NAMALWA (cell line): ENCODE data around the gene TARDBP.
"Not testable (repeated sequence)": the region's sequence is repeated elsewhere in the genome, so short reads cannot be mapped to it uniquely, and the experiment has no call there.

Source experiments
- DNase-seq: peaks from one replicate; pipeline ENCODE4 v3.0.0-alpha.2; 2015; ENCODE audit warnings: low spot score

The TARDBP gene

DNA sequence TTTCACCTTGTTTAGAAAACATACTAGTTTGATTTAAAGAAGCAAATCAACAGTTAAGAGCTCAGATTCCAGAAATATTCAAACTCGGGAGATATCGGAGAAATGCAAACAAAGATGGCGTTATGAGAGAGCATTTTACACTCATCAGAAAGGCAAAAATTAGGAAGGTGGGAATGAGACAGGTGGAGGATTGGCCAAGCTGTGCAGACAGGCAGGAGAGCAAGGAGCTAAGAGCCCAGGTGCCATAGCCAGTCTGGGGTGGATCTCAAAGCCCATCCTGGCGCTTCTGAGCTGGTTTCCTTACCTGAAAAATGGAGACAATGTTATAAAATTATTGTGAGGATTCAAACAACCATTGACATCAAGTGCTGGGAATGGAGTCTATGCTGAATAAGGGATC is 19.6 kb upstream of the TARDBP start:
- DNase-seq: no peak

DNA sequence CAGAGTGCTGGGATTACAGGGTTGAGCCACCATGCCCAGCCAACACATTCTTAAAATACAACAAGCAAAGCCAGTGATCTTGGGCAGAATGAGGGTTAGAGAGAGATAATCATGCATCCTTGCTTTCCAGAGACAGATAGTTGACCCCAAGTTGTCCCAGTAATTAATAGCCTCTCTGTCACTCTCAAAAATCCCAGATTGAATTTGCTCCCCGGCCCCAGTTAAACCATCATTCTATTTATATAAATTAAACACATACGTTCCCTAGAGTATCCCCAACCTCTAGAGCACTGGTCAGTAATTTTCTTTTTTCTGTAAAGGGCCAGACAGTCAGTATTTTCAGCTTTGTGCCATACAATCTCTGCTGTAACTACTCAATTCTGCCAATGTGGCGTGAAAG is 16.4 kb upstream of the TARDBP start:
- no peak for DNase-seq

DNA sequence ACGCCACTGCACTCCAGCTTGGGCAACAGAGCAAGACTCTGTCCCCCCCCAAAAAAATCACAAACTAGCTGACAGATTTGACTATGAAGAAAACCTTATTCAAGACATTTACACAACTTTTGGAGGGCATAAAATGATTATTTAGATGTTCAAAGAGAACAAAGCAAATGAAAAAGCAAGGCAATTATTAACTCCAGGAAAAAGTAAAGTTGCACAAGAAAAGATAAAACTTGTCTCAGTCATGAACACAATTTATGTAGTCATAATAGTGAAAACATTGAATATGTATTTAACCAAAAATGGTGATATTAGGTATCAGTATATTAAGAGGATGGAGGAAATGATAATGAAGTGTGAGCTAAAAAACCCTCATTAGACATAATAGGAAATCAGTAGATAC is 11.9 kb upstream of the TARDBP start:
- no peak for DNase-seq

DNA sequence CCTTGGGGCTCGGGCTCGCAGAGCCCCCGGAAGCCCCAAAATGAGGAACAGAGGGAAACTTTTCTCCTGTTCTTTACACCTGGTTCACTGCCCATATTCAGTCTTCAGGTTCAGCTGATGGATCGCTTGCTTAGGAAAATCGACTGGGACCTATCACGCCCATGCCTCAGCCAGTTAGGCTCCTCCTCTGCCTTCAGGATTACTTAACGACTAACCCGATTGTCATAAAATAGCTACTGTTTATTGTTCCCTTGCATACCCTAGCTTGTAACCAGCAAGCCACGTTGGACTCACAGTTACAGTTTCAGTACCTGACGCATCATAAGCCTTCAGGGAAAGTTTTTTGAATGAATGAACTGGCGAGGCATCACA is 692 bp downstream of the TARDBP start:
- no peak for DNase-seq

DNA sequence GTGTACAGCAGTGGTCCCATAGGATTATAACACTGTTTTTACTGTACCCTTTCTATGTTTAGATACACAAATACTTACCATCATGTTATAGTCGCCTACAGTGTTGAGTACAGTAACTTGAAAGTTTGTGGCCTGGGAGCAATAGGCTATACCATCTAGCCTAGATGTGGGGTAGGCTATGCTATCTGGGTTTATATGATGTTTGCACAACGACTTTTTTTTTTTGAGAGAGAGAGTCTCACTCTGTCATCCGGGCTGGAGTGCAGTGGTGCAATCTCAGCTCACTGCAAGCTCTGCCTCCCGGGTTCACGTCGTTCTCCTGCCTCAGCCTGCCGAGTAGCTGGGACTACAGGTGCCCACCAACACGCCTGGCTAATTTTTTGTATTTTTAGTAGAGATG is 6.9 kb downstream of the TARDBP start:
- not testable (repeated sequence) for DNase-seq

DNA sequence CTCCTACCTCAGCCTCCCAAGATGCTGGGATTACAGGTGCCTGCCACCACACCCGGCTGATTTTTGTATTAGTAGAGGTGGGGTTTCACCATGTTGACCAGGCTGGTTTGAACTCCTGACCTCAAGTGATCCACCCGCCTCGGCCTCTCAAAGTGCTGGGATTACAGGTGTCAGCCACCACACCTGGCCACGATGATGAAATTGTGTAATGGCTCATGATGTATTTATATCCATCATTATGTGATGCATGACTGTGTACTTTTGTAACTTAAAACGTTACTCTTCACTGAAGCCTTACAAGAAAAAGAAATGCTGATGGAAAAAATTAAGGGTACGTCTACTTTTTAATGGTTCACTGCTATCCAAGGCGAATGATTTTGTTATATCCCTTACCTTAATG is 7.5 kb downstream of the TARDBP start:
- DNase-seq: no peak

DNA sequence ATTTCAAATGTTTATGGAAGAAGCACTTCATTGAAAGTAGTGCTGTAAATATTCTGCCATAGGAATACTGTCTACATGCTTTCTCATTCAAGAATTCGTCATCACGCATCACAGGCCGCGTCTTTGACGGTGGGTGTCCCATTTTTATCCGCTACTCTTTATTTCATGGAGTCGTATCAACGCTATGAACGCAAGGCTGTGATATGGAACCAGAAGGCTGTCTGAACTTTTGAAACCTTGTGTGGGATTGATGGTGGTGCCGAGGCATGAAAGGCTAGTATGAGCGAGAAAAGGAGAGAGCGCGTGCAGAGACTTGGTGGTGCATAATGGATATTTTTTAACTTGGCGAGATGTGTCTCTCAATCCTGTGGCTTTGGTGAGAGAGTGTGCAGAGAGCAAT is 10.7 kb downstream of the TARDBP start:
- no peak for DNase-seq

DNA sequence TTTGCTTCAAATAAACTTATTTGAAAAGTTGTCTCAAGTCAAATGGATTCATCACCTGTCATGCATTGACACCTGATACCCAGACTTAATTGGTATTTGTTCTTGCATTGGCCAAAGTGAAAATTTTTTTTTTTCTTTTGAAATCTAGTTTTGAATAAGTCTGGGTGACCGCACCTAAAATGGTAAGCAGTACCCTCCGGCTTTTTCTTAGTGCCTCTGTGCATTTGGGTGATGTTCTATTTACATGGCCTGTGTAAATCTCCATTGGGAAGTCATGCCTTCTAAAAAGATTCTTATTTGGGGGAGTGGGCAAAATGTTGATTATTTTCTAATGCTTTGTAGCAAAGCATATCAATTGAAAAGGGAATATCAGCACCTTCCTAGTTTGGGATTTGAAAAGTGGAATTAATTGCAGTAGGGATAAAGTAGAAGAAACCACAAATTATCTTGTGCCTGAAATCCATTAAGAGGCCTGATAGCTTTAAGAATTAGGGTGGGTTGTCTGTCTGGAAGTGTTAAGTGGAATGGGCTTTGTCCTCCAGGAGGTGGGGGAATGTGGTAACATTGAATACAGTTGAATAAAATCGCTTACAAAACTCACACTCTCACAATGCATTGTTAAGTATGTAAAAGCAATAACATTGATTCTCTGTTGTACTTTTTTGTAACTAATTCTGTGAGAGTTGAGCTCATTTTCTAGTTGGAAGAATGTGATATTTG is 11.9 kb downstream of the TARDBP start:
- DNase-seq: no peak

DNA sequence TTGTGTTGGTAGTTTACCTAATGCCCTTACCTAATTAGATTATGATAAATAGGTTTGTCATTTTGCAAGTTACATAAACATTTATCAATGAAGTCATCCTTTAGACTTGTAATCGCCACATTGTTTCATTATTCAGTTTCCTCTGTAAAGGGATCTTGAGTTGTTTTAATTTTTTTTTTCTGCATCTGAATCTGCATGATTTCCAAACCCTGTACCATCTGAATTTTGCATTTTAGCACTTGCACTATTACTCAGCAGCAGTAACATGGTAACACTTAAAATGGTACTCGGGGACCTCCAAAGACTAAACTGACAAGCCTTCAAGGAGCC is 12.4 kb downstream of the TARDBP start:
- DNase-seq: no peak

DNA sequence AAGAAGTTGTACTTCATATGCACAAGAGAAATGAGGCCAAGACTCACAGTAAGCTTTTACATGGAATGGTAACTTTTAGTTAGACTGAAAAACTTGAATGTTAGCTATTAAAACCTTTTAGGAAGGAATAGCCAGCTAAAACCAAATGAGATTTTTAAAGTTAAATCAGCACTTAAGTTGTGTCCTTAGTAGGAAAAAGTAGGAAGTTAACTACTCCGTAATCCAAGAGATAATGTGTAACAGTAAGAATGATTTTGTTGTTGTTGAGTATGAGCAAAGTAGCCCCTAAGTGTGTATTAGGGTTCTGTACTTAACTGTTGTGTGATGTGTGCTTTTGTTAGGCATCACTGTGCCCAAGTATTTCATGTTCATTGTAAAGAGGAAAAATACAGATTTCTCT is 13.2 kb downstream of the TARDBP start:
- DNase-seq: no peak

DNA sequence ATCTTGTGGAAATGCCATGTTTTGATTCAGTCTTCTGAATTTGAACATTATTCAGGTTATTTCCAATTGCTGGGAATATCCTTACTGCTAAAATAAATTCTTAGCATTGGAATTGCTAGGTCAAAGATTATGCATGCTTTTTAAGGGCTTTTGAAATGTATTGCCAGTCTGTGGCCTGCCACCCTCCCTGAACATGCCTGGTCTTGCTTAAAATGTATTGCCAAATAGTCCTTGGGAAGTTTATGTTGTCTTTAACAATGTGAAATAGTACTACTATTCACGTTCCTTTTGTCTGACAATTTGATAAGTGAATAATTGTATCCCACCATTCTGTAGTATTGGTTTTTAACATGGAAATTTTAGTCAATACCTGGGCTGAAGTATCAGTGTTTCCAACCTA is 13.6 kb downstream of the TARDBP start:
- DNase-seq: no peak

DNA sequence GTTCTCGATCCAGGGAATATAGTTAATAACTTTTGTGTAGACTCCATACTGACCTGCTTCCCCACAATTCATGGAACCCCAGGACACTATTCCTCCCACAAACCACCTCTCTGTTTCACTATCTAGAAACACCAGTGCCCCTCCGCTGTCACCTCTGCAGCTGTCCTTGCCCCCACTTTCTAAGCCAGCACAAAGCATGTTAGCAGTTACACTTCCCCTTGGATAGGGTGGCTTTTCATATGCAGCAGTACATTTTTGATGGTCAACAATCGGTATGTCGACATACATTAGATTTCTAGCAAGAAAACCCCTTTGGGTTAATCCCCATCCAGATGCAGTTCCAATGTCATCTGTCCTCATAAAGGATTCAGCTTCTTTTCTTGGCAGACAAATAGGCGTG is 14.4 kb downstream of the TARDBP start:
- no peak for DNase-seq

DNA sequence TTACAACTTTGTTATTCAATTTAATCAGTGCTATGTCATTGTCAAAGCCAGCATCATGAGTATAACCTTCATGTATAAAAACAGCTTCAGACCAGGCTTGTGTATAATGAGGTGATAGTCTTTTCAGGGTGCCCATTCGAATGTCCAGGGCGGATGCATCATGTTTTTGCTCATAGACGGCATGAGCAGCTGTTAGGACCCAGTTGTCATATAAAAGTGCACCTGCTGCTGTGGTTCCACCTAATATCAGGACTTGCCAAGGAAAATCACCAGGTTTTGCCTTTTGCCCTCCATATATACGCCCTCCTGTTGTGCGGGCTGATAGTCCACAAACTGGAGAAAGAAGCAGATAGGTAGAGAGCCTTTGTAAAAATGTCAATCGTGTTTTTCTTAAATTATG is 14.9 kb downstream of the TARDBP start:
- no peak for DNase-seq

DNA sequence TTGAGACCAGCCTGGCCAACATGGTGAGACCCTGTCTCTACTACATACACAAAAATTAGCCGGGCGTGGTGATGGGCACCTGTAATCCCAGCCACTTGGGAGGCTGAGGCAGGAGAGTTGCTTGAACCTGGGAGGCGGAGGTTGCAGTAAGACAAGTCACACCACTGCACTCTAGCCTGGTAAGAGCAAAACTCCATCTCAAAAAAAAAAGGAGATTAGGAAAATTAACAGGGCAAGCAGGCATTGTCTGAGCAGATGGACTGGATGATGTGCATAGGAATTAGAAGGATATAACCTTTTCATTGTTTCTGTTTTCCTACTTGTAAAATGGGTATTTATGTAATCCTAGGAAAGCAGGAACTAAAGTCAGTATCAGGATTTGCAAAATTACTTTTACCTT is 15.6 kb downstream of the TARDBP start:
- DNase-seq: no peak

DNA sequence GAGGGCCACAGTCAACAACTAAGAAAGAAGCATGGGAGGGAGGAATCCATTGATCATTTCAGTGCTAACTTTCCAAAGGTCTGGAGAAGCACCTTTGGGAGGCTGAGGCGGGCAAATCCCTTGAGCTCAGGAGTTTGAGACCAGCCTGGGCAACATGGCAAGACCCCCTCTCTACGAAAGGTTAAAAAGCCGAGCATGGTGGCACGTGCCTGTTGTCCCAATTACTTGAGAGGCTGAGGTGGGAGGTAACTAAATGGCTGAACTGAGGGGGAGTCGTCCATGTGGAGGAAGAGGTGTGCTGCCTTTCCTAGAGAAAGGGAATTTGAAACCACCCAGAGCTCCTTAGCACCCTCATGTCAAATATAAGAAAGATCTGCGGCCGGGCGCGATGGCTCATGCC is 18.4 kb downstream of the TARDBP start:
- no peak for DNase-seq

DNA sequence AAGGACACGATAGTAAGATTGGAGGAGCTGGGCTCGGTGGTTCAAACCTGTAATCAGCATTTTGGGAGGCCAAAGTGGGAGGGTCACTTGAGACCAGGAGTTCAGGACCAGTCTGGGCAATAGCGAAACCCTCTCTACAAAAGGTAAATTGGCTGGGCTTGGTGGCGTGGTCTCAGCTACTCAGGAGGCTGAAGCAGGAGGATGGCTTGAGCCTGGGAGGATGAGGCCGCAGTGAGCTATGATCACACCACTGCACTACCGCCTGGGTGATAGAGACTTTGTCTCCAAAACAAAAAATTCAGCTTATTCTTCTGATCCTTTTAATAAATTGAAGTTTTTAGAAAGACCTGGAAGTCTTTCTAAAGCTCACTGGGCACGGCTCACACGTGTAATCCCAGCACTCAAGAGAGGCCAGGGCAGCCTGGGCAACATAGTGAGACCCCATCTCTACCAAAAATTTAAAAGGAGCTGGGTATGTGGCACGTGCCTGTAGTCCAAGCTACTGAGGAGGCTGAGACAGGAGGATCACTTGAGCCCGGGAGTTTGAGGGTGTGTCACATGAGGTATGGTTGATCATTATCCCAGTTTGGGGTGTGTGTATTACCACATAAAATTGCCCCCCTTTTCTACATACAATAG is 19.3 kb downstream of the TARDBP start:
- DNase-seq: no peak

DNA sequence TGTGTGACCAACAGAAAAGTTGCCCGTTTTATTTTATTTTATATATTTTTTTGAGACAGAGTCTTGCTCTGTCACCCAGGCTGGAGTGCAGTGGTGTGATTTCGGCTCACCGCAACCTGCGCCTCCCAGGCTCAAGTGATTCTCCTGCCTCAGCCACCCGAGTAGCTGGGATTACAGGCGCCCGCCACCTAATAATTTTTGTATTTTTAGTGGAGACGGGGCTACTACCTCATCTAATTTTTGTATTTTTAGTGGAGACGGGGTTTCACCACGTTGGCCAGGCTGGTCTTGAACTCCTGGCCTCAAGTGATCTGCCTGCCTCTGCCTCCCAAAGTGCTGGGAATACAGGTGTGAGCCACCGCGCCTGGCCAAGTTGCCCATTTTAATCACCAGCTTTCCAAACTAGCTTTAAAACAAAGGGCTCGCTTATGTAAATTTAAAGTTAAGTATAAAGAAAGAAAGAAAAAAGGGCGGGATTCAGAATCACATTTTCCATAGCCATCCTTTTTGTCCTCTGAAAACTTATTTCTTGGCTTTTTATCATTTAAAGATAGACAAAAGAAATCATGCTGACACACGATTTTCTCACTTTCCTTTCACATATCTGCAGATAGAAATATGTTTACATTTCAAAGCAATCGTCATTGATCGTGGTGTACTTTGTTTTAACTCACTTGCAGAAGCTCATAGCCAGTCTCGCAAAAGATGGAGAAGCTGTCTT is 24.7 kb downstream of the TARDBP start:
- DNase-seq: not testable (repeated sequence)

DNA sequence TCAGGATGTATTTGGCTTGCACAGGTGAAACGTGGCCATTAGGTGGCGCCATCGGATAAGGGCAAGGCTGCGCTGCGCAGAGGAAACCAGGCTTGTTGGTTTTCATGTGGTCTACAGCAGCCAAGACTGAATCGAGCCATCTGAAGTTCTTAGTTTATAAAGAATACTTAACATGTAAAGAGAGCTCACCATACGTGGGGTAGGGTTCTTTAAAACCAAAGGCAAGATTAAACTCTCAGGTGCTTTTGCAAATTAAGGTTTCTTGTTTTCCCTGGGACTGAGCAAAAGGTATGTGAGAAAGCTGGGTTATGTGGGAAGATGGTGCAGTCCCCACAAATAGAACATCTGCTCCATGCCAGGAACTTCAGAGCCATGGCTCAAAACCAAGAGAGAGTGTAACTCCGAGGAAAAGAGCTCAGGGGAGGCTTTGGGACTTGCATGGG is 25.3 kb downstream of the TARDBP start:
- peak; percentile 96 for DNase-seq

DNA sequence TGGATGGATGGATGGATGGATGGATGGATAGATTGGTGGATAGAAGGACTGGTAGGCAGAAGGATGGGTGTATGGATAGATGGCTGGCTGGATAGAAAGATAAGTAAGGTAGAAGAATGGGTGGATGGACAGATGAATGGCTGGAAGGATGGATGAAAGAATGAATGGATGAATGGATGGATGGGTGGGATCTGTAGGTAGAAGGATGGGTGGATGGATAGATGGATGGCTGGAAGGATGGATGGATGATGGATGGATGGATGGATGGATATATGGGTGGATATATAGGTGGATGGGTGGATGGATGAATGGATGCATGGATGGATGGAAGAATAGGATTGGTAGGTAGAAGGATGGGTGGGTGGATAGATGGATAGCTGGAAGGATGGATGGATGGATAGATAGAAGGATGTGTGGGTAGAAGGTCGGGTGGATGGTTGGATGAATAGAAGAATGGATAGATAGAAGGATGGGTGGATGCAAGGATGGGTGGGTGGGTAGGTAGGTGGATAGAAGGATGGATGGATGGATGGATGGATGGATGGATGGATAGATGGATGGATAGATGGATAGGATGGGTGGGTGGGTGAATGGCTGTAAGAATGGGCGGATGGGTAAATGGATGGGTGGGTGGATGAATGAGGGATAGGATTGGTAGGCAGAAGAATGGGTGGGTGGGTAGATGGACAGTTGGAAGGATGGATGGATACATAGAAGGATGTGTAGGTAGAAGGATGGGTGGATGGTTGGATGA is 27.1 kb downstream of the TARDBP start:
- DNase-seq: no peak

DNA sequence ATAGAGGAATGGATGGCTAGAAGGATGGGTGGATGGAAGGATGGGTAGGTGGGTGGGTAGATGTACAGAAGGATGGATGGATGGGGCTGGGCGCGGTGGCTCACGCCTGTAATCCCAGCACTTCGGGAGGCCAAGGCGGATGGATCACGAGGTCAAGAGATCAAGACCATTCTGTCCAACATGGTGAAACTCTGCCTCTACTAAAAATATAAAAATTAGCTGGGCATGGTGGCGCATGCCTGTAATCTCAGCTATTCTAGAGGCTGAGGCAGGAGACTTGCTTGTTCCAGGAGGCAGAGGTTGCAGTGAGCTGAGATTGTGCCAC is 27.6 kb downstream of the TARDBP start:
- DNase-seq: not testable (repeated sequence)

DNA sequence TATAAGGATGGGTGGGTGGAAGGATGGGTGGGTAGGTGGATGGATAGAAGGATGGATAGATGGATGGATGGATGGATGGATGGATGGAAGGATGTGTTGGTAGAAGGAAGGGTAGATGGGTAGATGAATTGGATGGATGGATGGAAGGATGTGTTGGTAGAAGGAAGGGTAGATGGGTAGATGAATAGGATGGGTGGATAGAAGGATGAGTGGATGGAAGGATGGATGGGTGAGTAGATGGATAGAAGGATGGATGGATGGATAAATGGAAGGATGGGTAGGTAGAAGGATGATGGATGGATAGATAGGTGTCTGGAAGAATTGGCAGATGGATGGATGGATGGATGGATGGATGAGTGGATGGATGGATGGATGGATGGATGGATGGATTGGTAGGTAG is 28.6 kb downstream of the TARDBP start:
- no peak for DNase-seq

DNA sequence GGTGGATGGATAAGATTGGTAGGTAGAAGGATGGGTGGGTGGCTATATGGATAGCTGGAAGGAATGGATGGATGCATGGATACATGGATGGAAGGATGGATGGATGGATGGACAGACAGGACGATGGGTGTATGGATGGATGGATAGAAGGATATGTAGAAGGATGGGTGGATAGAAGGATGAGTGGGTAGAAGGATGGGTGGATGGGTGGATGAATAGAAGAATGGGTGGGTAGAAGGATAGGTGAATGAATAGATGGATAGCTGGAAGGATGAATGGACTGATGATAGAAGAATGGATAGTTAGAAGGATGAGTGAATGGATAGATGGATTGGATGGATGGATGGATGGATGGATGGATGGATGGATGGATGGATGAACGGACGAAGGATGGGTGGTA is 29.6 kb downstream of the TARDBP start:
- DNase-seq: no peak
